NCI-H2081 (cell line): ENCODE measurements around the gene FGD1.

Source experiments
- DNase-seq, 2 experiments: peaks; one replicate each; lab custom pipeline; 2025; lab: John Stamatoyannopoulos, UW

Gene FGD1

GRCh38 chrX:54473993-54474859, 21.8 kb downstream of the FGD1 start:
- no peak for DNase-seq

- no peak for DNase-seq
These were observed 25.8 kb downstream of the FGD1 start for GRCh38 chrX:54470054-54470760.

GRCh38 chrX:54452920-54453319, 43.1 kb downstream of the FGD1 start:
- DNase-seq, result no peak

GRCh38 chrX:54449929-54450328, 46.1 kb downstream of the FGD1 start:
- no peak for DNase-seq

GRCh38 chrX:54447461-54447860, 48.6 kb downstream of the FGD1 start:
- DNase-seq, result no peak

GRCh38 chrX:54446084-54446483, 50.0 kb downstream of the FGD1 start:
- no peak for DNase-seq

GRCh38 chrX:54444752-54445151, 51.3 kb downstream of the FGD1 start:
- DNase-seq, result no peak

GRCh38 chrX:54442790-54443189, 53.2 kb downstream of the FGD1 start:
- DNase-seq, result no peak

GRCh38 chrX:54439960-54440871, 55.8 kb downstream of the FGD1 start, which contains the start of gene TSR2:
Gene TSR2 (plus strand): TSS chrX:54440404. CDS start chrX:54440422, 18 bp downstream.
- DNase-seq, result peak; percentile 67 to 91

- DNase-seq, result no peak
These were observed 60.9 kb downstream of the FGD1 start for GRCh38 chrX:54435121-54435520.

- DNase-seq, result no peak
These were observed 65.5 kb downstream of the FGD1 start for GRCh38 chrX:54430519-54430918.

- no peak for DNase-seq
These were observed 68.1 kb downstream of the FGD1 start for GRCh38 chrX:54427837-54428424.

- no peak for DNase-seq
These were observed 72.7 kb downstream of the FGD1 start for GRCh38 chrX:54423161-54423888.

- no peak for DNase-seq
These were observed 73.9 kb downstream of the FGD1 start for GRCh38 chrX:54422168-54422567.

- no peak for DNase-seq
These were observed 76.3 kb downstream of the FGD1 start for GRCh38 chrX:54419559-54420302.

GRCh38 chrX:54416965-54417364, 79.1 kb downstream of the FGD1 start:
- no peak for DNase-seq

- DNase-seq, result no peak
These were observed 80.3 kb downstream of the FGD1 start for GRCh38 chrX:54415534-54416350.

- DNase-seq, result no peak
These were observed 82.3 kb downstream of the FGD1 start for GRCh38 chrX:54413753-54414152.

- DNase-seq, result no peak
These were observed 84.3 kb downstream of the FGD1 start for GRCh38 chrX:54411732-54412131.
